ENCODE data around the gene SPDYC. TPM values are rescaled to one million over a fixed set of nuclear protein-coding genes. Genes with fewer than 3 reads are reported as not detected.

SPDYC gene
- polyA plus RNA-seq, 4 donors = not detected

DNA sequence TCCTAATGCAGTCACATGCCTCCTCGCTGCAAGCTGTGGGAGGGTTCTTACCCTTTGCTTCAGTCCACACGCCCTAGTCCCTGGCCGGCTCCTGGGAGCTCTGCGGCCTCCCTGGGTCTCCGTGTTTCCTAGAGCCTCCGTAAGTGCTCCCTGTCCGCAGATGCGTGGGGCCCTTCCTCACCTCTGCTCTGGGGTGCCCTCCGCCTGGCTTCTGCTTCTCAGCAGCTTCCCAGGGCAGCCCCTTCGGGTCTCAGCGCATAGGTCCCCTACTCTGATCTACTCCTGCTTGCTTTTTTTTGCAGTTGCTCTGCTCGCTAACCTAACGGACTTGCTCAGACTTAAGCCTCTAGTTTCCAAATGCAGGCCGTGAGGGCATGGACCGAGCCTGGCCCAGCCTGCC, 34.1 kb downstream of the SPDYC start:
- DNase-seq (ENCODE audit: low read depth in 4 of 4, low spot score in 3 of 4) = no peak

DNA sequence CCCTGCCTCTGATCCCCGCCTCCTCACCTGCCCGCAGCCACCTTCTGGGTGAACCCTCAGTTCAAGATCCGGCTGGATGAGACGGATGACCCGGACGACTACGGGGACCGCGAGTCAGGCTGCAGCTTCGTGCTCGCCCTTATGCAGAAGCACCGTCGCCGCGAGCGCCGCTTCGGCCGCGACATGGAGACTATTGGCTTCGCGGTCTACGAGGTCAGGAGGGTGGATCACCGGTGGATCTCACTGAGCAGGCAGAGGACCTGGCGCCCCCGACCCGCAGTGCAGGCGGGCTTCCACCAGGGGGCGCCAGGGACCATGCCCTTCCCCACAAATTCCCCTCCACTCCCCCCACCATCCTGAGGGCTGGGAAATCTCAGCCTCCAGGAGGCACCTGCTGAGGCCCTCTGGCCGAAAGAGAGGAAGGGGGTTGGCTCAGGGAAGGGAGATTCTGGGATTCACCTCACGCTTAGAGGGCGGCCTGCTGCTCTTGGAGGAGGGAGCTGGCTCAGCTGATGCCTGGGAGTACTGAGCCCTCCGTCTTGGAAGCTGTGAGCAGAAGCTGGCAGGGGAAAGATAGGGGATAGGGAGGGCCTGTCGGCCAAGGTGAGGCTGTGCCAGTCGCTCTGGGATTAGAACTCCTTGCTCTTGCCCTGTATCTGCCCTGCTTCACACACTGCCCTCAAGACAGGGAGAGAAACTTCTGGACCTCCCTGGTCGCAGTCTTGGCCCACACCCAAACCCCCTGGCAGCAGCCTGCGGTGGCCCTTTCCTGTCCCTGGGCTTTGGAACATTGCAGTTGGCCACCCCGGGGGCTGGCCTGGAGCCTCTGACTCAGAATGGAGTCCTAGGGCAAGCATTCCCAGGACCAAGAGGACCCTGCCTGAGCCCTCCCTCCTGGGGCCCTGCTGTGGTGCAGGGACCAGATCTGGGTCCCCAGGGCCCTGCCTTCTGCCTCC, 34.9 kb downstream of the SPDYC start:
- DNase-seq (ENCODE audit: low read depth in 4 of 4, low spot score in 3 of 4) = no peak

DNA sequence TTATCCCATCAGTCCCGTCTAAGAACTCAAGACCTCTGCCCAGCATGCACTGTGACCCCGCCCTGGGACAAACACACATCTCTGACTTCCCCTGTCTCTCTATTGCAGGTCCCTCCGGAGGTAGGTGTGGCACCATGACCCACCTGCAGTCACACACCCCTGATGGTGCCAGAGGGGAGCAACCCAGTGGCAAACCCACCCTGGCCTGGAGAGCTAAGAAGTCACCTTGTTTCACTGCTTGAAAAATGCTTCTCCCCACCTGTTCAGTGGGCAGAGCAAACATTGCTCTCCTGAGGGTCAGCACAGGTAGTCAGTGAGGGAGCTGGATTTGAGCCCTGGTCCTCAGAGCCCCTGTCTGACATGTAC, 35.6 kb downstream of the SPDYC start:
- DNase-seq (ENCODE audit: low read depth in 4 of 4, low spot score in 3 of 4) = no peak

DNA sequence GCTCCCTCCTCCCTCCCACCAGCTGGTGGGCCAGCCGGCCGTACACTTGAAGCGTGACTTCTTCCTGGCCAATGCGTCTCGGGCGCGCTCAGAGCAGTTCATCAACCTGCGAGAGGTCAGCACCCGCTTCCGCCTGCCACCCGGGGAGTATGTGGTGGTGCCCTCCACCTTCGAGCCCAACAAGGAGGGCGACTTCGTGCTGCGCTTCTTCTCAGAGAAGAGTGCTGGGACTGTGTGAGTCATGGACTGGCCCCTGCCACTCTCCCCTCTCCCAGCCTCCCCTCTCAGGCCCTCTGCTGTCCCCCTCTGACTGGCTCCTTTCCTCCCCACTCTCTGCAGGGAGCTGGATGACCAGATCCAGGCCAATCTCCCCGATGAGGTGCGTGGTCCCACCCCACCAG, 36.4 kb downstream of the SPDYC start:
- DNase-seq (ENCODE audit: low read depth in 4 of 4, low spot score in 3 of 4) = no peak

DNA sequence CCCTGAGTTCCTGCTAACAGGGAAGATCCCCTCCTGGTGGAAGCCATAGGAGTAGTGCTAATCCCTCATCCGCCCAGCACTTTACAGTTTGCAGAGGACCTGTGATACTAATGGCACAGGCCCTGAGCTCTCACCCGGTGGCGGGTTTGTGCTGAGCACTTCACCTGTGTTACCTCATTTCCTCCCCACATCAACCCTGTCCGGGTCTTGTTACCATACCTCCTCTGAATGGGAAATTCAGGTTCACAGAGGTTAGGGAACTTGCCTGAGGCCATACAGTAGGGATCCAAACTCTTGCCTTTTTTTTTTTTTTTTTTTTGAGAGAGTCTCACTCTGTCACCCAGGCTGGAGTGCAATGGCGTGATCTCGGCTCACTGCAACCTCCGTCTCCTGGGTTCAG, 36.9 kb downstream of the SPDYC start:
- no peak for DNase-seq (ENCODE audit: low read depth in 4 of 4, low spot score in 3 of 4)

DNA sequence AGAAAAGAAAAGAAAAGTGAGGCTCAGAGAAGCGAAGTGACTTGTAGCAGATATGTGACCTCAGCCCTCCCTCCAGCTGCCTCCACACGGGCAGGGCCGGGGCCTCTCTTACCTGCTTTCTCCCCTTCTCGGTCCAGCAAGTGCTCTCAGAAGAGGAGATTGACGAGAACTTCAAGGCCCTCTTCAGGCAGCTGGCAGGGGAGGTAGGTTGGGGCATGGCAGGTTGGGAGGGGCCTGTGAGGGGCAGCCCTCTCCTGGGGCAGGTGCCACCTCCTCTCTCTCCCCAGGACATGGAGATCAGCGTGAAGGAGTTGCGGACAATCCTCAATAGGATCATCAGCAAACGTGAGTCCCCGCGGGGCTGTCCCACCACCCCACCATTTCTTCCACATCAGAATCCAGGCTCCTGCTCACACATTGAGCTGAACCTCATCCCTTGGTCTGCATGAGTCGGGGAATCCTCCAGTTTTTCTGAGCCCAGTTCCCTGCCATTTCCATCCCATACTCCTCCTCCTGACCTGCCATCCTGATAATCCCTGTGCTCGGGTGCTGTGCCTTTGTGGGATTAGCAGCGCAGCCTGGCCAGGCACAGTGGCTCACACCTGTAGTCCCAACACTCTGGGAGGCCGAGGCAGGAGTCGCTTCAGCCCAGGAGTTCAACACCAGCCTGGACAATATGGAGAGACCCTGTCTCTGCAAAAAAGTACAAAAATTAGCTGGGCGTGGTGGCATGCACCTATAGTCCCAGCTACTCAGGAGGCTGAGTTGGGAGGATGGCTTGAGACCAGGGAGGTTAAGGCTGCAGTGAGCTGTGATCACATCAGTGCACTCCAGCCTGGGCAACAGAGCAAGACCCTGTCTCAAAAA, 38.1 kb downstream of the SPDYC start:
- no peak for DNase-seq (ENCODE audit: low read depth in 4 of 4, low spot score in 3 of 4)

DNA sequence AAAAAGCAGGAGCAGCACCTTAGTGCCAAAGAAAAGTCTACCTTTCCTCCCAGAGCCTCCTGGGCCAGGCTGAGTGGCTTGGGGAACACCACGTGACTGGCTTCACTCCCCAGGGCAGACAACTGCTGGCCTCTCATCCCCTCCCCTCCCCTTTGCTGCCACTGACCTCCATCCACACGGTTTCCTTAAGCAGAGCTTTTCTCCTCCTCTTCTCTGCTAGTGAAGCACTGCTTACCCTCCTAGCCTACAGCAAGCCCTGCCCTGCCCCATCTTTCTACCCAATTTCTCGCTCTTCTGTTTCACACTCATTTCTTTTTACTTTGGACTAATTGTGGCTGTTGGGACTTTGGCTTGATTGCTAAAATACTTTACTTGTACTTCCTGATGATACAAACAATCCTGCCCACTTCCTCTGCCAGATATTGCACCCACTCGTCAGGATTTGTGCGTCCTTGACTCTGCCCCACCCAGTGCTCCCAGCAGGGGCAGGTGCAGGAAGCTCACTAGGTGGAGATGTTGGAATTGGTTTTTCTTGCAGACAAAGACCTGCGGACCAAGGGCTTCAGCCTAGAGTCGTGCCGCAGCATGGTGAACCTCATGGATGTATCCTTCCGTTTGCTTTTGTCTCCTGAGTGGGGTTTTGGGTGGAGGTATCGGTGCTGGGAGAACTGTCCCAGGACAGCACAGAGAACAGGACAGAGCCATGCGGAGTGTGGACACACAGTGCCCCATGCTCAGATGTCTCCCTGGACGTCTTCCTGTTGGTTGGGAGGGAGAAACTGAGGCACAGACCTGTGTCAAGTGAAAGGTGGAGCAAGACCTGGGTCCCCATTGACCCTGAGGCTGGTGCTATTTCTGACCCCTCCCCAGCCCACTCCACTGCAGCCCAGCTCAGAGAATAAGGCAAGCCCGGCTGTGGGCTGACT, 39.0 kb downstream of the SPDYC start:
- no peak for DNase-seq (ENCODE audit: low read depth in 4 of 4, low spot score in 3 of 4)

DNA sequence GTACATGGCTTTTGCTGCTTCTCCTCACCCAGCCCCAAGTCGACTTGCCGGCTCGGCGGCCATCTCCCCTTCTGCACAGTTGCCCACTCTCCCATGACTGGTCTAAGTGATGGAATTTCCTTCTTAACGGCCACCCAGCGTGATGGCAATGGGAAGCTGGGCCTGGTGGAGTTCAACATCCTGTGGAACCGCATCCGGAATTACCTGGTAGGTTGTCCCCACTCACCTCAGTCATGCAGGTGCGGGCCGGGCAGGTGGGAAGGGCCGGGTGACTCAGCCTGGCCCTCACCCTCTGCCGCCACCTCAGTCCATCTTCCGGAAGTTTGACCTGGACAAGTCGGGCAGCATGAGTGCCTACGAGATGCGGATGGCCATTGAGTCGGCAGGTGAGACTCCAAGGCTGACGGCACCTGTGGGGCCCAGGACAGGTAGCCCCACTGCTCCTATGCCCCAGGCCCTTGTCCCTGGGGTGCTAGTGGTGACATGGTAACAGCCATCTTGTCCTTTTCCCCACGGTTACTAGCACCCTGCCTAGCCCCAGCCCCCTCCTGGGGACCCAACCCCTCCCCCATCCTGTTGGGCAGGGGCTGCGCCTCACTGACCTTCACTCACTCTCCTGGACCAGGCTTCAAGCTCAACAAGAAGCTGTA, 39.8 kb downstream of the SPDYC start:
- DNase-seq (ENCODE audit: low read depth in 4 of 4, low spot score in 3 of 4) = no peak

DNA sequence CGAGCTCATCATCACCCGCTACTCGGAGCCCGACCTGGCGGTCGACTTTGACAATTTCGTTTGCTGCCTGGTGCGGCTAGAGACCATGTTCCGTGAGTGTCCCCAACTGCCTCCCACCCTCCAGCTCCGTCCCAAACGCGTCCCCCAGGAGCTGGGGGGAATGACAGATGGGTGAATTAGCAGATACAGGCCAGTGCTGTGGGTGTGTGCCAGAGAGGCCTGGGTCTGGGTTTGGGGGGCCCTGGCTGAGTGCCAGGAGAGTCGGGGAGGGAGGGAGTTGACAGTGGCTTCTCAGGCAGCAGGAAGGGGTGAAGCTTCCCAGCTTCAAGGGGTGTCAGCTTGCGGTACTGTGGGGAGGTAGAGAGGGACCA, 40.3 kb downstream of the SPDYC start:
- DNase-seq (ENCODE audit: low read depth in 4 of 4, low spot score in 3 of 4) = no peak

DNA sequence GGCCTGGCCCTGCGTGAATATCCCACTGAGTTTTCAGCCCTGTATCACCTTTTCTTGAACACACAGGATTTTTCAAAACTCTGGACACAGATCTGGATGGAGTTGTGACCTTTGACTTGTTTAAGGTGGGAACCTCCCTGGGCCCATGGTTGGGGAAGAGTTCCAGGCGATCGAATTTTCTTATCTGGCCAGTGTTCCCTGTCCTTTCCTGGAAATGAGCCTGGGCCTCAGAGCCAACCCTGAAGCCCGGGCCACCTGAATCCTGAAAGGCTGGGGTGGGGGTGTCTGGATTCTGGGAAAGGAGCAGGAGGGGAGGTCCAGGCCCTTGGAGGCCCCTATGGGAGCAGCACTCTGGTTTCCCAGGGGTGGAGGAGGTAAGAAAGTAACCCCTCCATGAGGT, 40.7 kb downstream of the SPDYC start:
- no peak for DNase-seq (ENCODE audit: low read depth in 4 of 4, low spot score in 3 of 4)

DNA sequence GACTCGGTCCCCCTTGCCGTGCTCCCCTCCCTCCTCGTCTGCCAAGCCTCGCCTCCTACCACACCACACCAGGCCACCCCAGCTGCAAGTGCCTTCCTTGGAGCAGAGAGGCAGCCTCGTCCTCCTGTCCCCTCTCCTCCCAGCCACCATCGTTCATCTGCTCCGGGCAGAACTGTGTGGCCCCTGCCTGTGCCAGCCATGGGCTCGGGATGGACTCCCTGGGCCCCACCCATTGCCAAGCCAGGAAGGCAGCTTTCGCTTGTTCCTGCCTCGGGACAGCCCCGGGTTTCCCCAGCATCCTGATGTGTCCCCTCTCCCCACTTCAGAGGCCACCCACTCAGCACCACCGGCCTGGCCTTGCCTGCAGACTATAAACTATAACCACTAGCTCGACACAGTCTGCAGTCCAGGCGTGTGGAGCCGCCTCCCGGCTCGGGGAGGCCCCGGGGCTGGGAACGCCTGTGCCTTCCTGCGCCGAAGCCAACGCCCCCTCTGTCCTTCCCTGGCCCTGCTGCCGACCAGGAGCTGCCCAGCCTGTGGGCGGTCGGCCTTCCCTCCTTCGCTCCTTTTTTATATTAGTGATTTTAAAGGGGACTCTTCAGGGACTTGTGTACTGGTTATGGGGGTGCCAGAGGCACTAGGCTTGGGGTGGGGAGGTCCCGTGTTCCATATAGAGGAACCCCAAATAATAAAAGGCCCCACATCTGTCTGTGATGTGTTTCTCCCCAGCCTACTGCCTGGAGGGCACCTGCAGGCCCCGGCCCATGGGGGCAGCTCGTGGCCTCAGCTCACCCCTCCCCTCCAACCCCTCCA, 41.5 kb downstream of the SPDYC start:
- no peak for DNase-seq (ENCODE audit: low read depth in 4 of 4, low spot score in 3 of 4)

DNA sequence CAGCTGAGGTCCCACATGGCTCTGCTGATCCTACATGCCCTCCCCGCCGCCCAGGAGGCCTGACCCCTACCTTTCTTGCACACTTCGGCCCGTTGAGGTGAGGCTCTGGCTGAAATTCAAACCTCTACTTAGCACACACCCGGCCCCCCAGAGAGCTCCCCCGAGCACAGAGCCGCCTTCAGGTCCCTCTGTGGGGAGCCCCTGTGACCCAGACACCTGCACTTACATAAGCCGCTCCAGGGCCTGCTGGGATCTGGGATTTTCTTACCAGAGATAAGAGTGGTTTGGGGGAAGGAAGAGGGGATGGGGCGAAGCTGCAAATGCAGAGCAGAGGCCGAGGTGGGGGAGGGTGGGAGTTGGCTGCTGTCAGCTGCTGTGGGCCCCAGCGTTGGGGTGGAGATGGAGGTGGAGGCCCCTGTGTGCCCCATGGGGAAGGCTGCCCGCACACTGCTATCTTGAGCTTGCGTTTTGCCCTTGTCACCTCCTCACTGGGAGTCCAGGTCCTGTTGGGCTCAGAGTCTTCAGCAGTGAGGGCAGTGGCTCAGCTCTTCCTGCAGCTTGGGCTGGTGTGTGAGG, 42.3 kb downstream of the SPDYC start:
- no peak for DNase-seq (ENCODE audit: low read depth in 4 of 4, low spot score in 3 of 4)

DNA sequence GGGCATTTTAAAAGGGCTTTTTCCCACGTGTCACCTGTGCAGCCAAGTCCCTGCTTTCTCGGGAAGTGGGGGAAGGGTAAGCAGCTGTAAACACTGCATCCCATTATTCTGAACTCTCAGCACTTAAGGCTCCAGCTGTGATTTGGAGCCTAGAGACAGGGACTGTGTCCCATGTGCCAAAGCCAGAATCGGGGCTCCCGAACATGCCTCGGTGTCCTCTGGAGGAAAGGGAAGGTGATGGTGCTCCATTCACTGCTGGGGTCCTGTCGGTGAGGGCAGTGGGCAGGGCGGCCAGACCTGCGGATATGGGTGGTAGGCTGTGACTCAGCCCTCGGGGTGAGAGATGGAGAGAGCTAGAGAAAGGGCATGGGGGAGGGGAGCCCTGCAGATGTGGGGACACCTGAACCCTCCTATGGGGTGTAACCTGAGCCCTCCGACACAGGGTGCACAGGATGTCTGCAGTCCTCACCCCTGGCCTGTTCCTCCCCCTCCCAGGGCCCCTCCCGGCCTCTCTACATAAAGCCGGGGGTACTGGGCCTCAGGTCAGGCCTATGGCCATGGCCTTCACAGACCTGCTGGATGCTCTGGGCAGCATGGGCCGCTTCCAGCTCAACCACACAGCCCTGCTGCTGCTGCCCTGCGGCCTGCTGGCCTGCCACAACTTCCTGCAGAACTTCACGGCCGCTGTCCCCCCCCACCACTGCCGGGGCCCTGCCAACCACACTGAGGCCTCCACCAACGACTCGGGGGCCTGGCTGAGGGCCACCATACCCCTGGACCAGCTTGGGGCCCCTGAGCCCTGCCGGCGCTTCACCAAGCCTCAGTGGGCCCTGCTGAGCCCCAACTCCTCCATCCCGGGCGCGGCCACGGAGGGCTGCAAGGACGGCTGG, 43.5 kb downstream of the SPDYC start:
- no peak for DNase-seq (ENCODE audit: low read depth in 4 of 4, low spot score in 3 of 4)

DNA sequence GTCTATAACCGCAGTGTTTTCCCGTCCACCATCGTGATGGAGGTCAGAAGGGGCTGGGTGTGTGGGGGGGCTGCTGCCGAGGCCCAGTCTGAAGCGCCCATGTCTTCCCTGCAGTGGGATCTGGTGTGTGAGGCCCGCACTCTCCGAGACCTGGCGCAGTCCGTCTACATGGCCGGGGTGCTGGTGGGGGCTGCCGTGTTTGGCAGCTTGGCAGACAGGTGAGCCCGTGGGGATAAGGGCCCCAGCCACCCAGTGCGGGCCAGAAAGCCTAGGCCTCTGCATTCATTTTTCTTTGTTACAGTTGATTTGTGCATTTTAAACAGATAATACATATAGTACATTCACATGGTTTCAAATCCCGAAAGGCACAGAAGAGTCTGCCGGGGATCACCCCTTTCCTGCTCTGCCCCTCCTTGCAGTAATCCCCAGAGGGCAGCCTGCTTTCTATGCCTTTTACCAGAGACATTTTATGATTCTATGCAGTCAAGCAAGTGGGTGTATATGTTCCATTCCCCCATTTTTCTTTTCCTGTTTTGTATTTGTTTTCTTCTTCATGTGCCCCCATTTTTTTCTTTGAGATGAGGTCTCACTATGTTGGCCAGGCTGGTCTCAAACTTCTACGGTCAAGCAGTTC, 44.3 kb downstream of the SPDYC start:
- DNase-seq (ENCODE audit: low read depth in 4 of 4, low spot score in 3 of 4) = no peak

DNA sequence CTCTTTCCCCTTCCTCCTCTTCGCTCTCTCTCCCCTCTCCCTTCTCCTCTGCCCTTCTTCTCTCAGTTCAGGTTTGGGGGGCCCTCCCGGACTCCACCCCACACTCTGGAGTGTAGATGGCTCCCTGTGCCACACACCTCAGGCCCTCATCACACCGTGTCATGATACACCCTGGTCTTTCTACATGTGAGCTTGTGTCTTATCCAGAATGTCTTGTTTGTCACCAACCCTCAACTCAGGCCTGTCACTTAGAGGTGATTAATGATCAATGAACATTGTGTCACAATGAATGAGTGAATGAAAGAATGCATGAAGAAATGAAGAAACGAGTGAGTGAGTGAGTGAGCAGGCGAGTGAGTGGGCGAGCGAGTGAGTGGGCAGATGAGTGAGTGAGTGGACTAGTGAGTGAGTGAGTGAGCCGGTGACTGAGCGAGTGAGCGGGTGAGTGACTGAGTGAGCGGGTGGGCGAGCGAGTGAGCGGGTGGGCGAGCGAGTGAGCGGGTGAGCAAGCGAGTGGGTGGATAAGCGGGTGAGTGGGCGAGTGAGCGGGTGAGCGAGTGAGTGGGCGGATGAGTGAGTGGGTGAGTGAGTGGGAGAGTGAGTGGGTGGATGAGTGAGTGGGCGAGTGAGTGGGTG, 45.5 kb downstream of the SPDYC start:
- no peak for DNase-seq (ENCODE audit: low read depth in 4 of 4, low spot score in 3 of 4)

DNA sequence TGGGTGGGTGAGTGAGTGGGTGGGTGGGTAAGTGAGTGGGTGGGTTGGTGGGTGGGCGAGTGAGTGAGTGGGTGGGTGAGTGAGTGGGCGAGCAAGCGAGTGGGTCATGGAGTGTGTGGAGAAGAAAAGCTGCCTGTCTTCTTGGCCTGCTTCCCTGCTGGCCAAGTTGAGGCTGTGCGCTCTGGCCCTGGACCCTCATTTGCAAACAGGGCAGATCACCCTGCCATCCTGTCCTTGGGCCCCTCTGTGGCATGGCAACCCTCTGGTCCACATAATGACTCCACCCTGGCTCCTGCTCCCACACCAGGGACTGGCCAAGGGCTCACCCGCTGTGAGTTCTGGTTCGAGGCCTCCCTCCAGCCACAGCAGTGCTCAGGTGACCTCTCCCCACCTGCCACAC, 46.8 kb downstream of the SPDYC start:
- no peak for DNase-seq (ENCODE audit: low read depth in 4 of 4, low spot score in 3 of 4)
